PC-9 (cell line): ENCODE results near the gene FTO.

Experiments
- CTCF ChIP-seq: fragments of 200-600 bp; sonication (generic); conservative IDR thresholded peaks from 2 replicates; pipeline ENCODE4 v1.6.1; 2017; ENCODE audit warnings: mixed run types, antibody characterized with exemption, mild to moderate bottlenecking, moderate library complexity
- EZH2 ChIP-seq: fragments of 200-600 bp; sonication (generic); IDR thresholded peaks from 2 replicates; pipeline ENCODE4 v1.8.0; 2017; ENCODE audit warnings: antibody characterized with exemption, low read depth

- TF ChIP-seq CTCF (no peak), EZH2 (no peak)
These were observed 220.6 kb downstream of the FTO start for GRCh38 chr16:53924331-53925106.
